ENCODE measurements around the gene DUOXA1. TPM values are rescaled to one million over a fixed set of nuclear protein-coding genes. Genes with fewer than 3 reads are reported as not detected.

DUOXA1 gene
- total RNA-seq, 4 donors from 2014 or later = 0.44 to 1.1 (median 0.51) TPM; not detected in 1

GRCh38 chr15:45128971-45129639 lies 574 bp downstream of the DUOXA1 start:
- TF ChIP-seq, protein P1, sequence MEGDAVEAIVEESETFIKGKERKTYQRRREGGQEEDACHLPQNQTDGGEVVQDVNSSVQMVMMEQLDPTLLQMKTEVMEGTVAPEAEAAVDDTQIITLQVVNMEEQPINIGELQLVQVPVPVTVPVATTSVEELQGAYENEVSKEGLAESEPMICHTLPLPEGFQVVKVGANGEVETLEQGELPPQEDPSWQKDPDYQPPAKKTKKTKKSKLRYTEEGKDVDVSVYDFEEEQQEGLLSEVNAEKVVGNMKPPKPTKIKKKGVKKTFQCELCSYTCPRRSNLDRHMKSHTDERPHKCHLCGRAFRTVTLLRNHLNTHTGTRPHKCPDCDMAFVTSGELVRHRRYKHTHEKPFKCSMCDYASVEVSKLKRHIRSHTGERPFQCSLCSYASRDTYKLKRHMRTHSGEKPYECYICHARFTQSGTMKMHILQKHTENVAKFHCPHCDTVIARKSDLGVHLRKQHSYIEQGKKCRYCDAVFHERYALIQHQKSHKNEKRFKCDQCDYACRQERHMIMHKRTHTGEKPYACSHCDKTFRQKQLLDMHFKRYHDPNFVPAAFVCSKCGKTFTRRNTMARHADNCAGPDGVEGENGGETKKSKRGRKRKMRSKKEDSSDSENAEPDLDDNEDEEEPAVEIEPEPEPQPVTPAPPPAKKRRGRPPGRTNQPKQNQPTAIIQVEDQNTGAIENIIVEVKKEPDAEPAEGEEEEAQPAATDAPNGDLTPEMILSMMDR (IDR thresholded peaks at IDR 0.05; ENCODE audit: low read depth) = no peak

DNA sequence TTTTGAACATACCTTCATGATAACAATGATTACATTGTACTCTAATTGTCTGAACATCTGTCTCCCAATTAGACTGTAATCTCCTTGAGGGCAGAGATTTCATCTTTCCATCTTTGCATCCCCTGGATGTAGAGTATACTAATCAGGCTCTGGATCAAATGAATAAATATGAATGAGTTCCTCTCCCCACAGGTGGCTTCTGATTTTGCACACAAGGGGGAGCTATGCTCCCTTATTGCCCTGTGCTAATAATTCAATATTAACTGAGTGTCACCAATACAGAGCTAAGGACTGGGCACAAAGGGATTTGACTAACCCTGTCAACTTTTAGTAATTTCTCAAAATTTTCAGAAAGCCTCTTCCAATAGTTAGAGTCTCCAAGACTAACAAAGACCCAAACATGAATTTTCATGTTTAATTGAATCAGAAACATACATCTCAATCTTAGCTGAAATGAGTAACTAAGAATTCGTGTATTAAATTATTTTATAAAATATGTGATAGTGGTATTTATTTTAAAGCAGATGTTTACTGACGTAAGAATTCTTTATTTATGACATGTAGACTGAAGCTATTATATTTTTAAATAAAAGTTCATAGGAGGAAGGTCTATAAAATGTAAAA lies 3.0 kb downstream of the DUOXA1 start:
- TF ChIP-seq, protein P1 (IDR thresholded peaks at IDR 0.05; ENCODE audit: low read depth) = no peak

GRCh38 chr15:45123397-45123796 lies 6.3 kb downstream of the DUOXA1 start:
- TF ChIP-seq, protein P1 (IDR thresholded peaks at IDR 0.05; ENCODE audit: low read depth) = no peak

DNA sequence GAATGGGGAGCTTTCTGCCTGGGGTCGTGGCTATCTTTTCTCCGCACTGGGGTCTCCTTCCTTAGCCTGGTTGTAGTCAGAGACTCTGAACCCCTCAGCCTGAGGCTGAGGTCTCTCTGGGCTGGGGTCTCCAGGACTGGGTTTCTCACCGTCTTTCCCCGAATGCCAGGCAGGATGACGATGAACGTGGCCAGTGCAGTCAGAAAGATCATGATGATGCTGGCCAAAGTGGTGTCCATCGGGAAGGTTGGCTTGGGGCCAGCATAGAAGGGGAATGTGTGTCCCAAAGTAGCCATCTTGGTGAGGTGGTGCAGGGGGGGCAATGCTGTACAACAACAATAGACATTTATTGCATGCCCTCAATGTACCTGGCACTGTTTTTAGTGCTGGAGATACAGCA lies 7.0 kb downstream of the DUOXA1 start:
- TF ChIP-seq, protein P1 (IDR thresholded peaks at IDR 0.05; ENCODE audit: low read depth) = no peak

- TF ChIP-seq, protein P1 (IDR thresholded peaks at IDR 0.05; ENCODE audit: low read depth) = no peak
Measured at GRCh38 chr15:45121706-45122417, 7.8 kb downstream of the DUOXA1 start.

DNA sequence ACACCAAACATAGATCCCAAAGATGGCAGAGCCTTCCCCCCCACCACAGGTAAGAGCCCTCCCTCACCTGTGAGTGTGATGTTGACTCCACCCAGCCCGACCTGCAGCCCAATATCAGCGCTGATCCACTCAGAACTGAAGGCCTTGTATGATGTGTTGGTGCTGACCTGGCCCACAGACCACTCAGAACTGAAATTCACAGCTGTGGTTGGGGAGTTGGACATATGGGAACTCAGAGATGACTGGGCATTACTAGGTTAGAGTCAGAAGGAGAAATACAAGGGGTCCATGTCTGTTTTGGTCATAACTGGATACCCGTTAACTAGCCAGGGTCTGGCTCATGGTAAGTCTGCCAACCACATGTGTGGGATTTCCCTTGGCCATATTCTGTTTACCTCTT lies 8.7 kb downstream of the DUOXA1 start:
- TF ChIP-seq, protein P1 (IDR thresholded peaks at IDR 0.05; ENCODE audit: low read depth) = no peak
